ENCODE measurements around the gene ATP10A.

The ATP10A gene

GRCh38 chr15:25731411-25731810 is 131.7 kb downstream of the ATP10A start:
- TF ChIP-seq, protein P1, sequence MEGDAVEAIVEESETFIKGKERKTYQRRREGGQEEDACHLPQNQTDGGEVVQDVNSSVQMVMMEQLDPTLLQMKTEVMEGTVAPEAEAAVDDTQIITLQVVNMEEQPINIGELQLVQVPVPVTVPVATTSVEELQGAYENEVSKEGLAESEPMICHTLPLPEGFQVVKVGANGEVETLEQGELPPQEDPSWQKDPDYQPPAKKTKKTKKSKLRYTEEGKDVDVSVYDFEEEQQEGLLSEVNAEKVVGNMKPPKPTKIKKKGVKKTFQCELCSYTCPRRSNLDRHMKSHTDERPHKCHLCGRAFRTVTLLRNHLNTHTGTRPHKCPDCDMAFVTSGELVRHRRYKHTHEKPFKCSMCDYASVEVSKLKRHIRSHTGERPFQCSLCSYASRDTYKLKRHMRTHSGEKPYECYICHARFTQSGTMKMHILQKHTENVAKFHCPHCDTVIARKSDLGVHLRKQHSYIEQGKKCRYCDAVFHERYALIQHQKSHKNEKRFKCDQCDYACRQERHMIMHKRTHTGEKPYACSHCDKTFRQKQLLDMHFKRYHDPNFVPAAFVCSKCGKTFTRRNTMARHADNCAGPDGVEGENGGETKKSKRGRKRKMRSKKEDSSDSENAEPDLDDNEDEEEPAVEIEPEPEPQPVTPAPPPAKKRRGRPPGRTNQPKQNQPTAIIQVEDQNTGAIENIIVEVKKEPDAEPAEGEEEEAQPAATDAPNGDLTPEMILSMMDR (IDR thresholded peaks at IDR 0.05; ENCODE audit: low read depth, low read length): no peak
- no peak for DNase-seq (ENCODE audit: extremely low read depth, low read depth)

DNA sequence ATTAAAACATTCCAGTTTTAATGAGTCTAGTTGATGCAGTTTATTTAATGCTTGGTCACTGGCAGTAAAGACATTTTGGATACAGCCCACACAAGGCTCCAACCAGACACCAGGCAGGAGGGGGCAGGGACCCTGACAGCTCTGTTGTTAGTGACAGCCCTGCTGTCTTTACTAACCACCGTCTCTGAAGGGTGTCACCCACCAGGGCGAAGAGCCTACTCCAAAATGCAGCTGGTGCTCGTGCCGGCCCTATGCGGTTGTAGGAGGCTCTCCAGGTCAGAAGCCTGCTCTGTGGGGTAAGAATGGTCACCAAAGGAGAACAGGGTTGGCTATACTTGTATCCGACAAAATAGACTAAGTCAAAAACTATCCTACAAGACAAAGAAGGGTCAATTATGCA is 132.2 kb downstream of the ATP10A start:
- TF ChIP-seq, protein P1 (IDR thresholded peaks at IDR 0.05; ENCODE audit: low read depth, low read length): no peak
- DNase-seq (ENCODE audit: extremely low read depth, low read depth): no peak

DNA sequence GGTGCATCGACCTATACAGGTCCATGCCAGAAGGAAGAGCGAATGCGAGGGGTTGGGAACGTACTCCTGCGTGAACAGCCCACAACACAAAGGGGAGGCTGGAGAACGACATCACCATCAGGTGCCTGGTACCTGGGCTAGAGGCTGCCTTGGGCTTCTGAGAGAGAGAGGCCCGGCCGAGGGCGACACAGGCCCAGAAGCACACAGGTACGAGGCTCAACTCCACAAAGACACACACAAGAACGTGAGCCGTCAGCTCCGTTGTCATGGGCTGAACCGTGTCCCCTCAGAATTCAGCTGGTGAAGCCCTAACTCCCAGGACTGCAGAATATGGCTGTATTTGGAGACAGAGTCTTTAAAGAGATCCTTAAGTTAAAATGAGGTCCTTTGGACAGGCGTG is 134.3 kb downstream of the ATP10A start:
- no peak for DNase-seq (ENCODE audit: extremely low read depth, low read depth)
- TF ChIP-seq, protein P1 (IDR thresholded peaks at IDR 0.05; ENCODE audit: low read depth, low read length): no peak

GRCh38 chr15:25727867-25728600 is 135.1 kb downstream of the ATP10A start:
- DNase-seq (ENCODE audit: extremely low read depth, low read depth): no peak
- TF ChIP-seq, protein P1 (IDR thresholded peaks at IDR 0.05; ENCODE audit: low read depth, low read length): no peak

DNA sequence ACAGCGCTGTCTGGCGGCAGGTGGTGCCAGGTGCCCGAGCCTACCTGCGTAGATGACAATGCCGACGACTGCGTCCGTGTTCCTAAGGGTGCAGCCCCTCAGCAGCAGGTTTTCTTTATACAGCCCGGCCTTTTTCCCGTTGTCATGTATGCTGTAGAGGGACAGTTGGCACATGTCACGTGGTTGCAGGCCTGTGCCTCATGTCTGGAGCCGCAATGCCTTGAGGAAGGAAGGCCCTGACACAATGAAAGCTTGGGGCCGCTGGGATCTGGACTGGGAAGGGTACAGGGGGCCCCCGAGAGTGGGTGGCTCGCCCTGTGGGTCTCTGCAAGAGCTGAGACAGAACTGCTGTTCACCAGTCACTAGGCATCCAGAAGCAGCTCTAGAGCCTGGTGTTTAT is 136.0 kb downstream of the ATP10A start:
- no peak for DNase-seq (ENCODE audit: extremely low read depth, low read depth)
- TF ChIP-seq, protein P1 (IDR thresholded peaks at IDR 0.05; ENCODE audit: low read depth, low read length): no peak

GRCh38 chr15:25725758-25726157 is 137.4 kb downstream of the ATP10A start:
- TF ChIP-seq, protein P1 (IDR thresholded peaks at IDR 0.05; ENCODE audit: low read depth, low read length): no peak
- DNase-seq (ENCODE audit: extremely low read depth, low read depth): no peak

GRCh38 chr15:25724899-25725298 is 138.2 kb downstream of the ATP10A start:
- TF ChIP-seq, protein P1 (IDR thresholded peaks at IDR 0.05; ENCODE audit: low read depth, low read length): no peak

More at GRCh38 chr15:25724899-25725298, 138.2 kb downstream of the ATP10A start:
- DNase-seq (ENCODE audit: extremely low read depth, low read depth): no peak
